Activated CD8-positive, alpha-beta T cell treated with anti-CD3 and anti-CD28 coated beads for 36 hours (primary cell): Measurements from ENCODE around the gene CBX2. TPM values are rescaled to one million over a fixed set of nuclear protein-coding genes. Genes with fewer than 3 reads are reported as not detected.
"Not testable (repeated sequence)": the region's sequence is repeated elsewhere in the genome, so short reads cannot be mapped to it uniquely, and the experiment has no call there.

ENCODE experiments used
- ATAC-seq: fragments of 200-7000 bp; cut with Tn5 transposase; one replicate; pipeline ENCODE4 v1.10.0; 2021; ENCODE audit warnings: mild to moderate bottlenecking, moderate library complexity
- CTCF ChIA-PET: fragments of 350-600 bp; sonication (Branson Sonifier 250); formaldehyde crosslinking; loops from one replicate; lab custom pipeline; 2021; ENCODE audit warnings: antibody characterized with exemption; lab: Charles Lee
- POLR2A ChIA-PET: fragments of 350-600 bp; sonication (Branson Sonifier 250); formaldehyde crosslinking; loops from one replicate; lab custom pipeline; 2021; ENCODE audit warnings: antibody characterized with exemption; lab: Charles Lee
- DNase-seq: peaks from one replicate; pipeline ENCODE4 v3.0.0-alpha.2; 2020
- H3K27ac Mint-ChIP-seq: one replicate; pipeline ENCODE4 v1.8.0; 2021; ENCODE audit warnings: mild to moderate bottlenecking, mixed read lengths
- H3K27me3 Mint-ChIP-seq: one replicate; pipeline ENCODE4 v1.8.0; 2021; ENCODE audit warnings: mixed read lengths
- H3K36me3 Mint-ChIP-seq: one replicate; pipeline ENCODE4 v1.8.0; 2021; ENCODE audit warnings: low read depth, mixed read lengths
- H3K4me1 Mint-ChIP-seq: one replicate; pipeline ENCODE4 v1.8.0; 2021; ENCODE audit warnings: low read depth, mixed read lengths
- H3K4me3 Mint-ChIP-seq: one replicate; pipeline ENCODE4 v1.8.0; 2021; ENCODE audit warnings: mild to moderate bottlenecking, moderate library complexity, mixed read lengths
- H3K9me3 Mint-ChIP-seq: one replicate; pipeline ENCODE4 v1.8.0; 2021; ENCODE audit warnings: mixed read lengths
- intact Hi-C: fragments of 100-400 bp; cut with micrococcal nuclease; formaldehyde crosslinking; loops from one replicate; pipeline ENCODE4 v1.10.0; 2022
- total RNA-seq, 2 experiments: library from RNA; stranded (reverse); gene quantifications; one replicate each; pipeline ENCODE4 v1.2.3, GENCODE V29; 2021
- TF ChIP-seq, protein P1 (sequence below): fragments of 200-600 bp; IDR thresholded peaks from one replicate; pipeline ENCODE4 v1.8.0; 2022; ENCODE audit warnings: antibody characterized with exemption, mild to moderate bottlenecking

Gene CBX2
- total RNA-seq, 2 experiments from 2014 or later: 8.0 to 9.7 TPM

DNA sequence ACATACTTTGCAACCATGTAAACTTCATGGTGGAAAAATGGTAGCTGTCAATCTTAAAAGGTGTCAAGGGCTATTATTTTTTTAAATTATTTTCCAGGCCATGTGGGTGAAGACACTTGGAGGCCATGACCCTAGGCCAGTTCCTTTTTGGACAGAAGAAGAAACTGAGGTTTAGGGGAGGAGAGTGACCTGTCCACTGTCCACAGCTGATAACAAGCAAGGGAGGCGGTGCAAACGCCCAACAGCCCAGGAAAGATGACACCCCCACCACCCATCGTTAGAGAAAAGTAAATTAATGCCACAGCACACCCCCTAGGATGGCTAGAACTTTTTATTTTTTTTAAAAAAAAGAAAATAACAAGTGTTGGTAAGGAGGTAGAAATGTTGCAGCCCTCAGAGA is 28.0 kb upstream of the CBX2 start:
- ATAC-seq: no peak
- no peaks in the 10 kb centered on the region for H3K36me3 Mint-ChIP-seq
- H3K4me3 Mint-ChIP-seq: no peak overlapping the region
- peaks cover 42% of the 10 kb centered on the region for H3K27me3 Mint-ChIP-seq
- ChIA-PET CTCF (interaction anchor here (0.8 to 1.4 kb wide), 4 partner anchors 13 to 96 kb away, joined by 3 read pairs; no protein-coding TSS in a partner anchor), POLR2A (interaction anchor here (0.6 to 1.0 kb wide), 2 partner anchors 10 to 276 kb away, joined by 3 read pairs; no protein-coding TSS in a partner anchor)
- H3K27ac Mint-ChIP-seq: no peak overlapping the region
- no peaks in the 10 kb centered on the region for H3K9me3 Mint-ChIP-seq
- H3K4me1 Mint-ChIP-seq: peaks cover 19% of the 10 kb centered on the region
- DNase-seq: no peak
- intact Hi-C loops: loop anchor here (10.0 kb wide), 2 partner anchors 95 to 245 kb away; no protein-coding TSS in a partner anchor
- TF ChIP-seq, protein P1, sequence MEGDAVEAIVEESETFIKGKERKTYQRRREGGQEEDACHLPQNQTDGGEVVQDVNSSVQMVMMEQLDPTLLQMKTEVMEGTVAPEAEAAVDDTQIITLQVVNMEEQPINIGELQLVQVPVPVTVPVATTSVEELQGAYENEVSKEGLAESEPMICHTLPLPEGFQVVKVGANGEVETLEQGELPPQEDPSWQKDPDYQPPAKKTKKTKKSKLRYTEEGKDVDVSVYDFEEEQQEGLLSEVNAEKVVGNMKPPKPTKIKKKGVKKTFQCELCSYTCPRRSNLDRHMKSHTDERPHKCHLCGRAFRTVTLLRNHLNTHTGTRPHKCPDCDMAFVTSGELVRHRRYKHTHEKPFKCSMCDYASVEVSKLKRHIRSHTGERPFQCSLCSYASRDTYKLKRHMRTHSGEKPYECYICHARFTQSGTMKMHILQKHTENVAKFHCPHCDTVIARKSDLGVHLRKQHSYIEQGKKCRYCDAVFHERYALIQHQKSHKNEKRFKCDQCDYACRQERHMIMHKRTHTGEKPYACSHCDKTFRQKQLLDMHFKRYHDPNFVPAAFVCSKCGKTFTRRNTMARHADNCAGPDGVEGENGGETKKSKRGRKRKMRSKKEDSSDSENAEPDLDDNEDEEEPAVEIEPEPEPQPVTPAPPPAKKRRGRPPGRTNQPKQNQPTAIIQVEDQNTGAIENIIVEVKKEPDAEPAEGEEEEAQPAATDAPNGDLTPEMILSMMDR: no peak

GRCh38 chr17:79750650-79751545 is 27.1 kb upstream of the CBX2 start:
- intact Hi-C loops: no loop called here
- Mint-ChIP-seq H3K4me1 (peaks cover 16% of the 10 kb centered on the region), H3K27ac (no peak overlapping the region), H3K27me3 (peaks cover 42% of the 10 kb centered on the region), H3K9me3 (no peaks in the 10 kb centered on the region), H3K36me3 (no peaks in the 10 kb centered on the region), H3K4me3 (no peak overlapping the region)
- DNase-seq (no peak), ATAC-seq (no peak)
- ChIA-PET CTCF (interaction anchor here (1.4 to 2.3 kb wide), 2 partner anchors 8 to 68 kb away, joined by 3 to 15 read pairs; no protein-coding TSS in a partner anchor), POLR2A (interaction anchor here (0.9 kb wide), 1 partner anchor 63 kb away, joined by 3 read pairs; no protein-coding TSS in a partner anchor)
- TF ChIP-seq, protein P1: no peak

DNA sequence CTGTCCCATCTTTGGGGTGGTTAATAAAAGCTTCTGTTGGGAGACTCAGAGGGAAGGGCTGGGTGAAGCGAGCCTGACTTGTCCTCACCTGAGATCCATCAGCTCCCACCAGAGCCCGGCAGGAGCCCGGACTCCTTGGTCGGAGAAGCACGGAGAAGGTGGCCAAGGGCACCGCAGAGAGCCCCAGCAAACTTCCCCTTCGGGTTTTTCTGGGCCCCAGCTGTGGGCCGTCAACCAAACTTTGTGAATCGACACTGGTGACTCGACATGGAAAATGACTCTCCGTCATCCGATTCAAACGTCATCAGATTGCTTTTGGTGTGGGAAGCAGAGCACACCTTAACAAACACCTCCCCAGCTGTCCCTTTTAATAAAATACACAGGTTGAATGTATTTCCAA is 25.8 kb upstream of the CBX2 start:
- Mint-ChIP-seq H3K4me3 (peak overlapping the region; percentile 17), H3K27me3 (peaks cover 32% of the 10 kb centered on the region), H3K9me3 (no peaks in the 10 kb centered on the region), H3K27ac (no peak overlapping the region), H3K4me1 (peaks cover 10% of the 10 kb centered on the region), H3K36me3 (no peaks in the 10 kb centered on the region)
- DNase-seq (peak; percentile 65), ATAC-seq (peak; percentile 70)
- POLR2A ChIA-PET: no interaction called here
- TF ChIP-seq, protein P1: no peak
- CTCF ChIA-PET: interaction anchor here (2.3 kb wide), 1 partner anchor 10 kb away, joined by 15 read pairs; no protein-coding TSS in a partner anchor
- intact Hi-C loops: no loop called here

DNA sequence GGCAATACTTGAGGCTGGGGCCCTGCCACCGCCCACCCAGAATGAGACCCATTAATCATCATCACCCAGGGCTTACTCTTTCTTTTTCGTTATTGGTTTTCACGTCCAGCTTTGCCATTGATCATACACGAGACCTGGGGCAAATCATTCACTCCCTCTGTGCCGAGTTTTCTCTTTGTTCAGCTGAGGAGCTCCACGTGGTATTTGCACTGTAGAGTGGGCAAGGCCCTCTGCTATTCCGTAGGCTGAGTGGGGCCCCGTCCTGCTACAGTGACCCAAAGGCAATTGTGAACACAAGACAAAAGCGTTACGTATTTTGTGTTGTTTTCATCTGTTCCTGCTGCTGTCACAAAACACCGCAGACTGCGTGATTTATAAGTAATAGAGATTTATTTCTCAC is 23.6 kb upstream of the CBX2 start:
- Mint-ChIP-seq H3K4me3 (no peak overlapping the region), H3K9me3 (no peaks in the 10 kb centered on the region), H3K4me1 (peaks cover 6% of the 10 kb centered on the region), H3K27me3 (peaks cover 21% of the 10 kb centered on the region), H3K27ac (no peak overlapping the region), H3K36me3 (no peaks in the 10 kb centered on the region)
- ChIA-PET POLR2A (no interaction called here), CTCF (interaction anchor here (1.3 kb wide), 1 partner anchor 13 kb away, joined by 4 read pairs; no protein-coding TSS in a partner anchor)
- ATAC-seq (no peak), DNase-seq (no peak)
- intact Hi-C loops: no loop called here
- TF ChIP-seq, protein P1: no peak

GRCh38 chr17:79754903-79755302 is 23.0 kb upstream of the CBX2 start:
- POLR2A ChIA-PET, DNase-seq, ATAC-seq, intact Hi-C loops, H3K4me1 Mint-ChIP-seq, H3K4me3 Mint-ChIP-seq, H3K36me3 Mint-ChIP-seq, H3K9me3 Mint-ChIP-seq, H3K27ac Mint-ChIP-seq: not testable (repeated sequence)
- H3K27me3 Mint-ChIP-seq: peaks cover 18% of the 10 kb centered on the region
- CTCF ChIA-PET: interaction anchor here (1.3 kb wide), 1 partner anchor 13 kb away, joined by 4 read pairs; no protein-coding TSS in a partner anchor
